Upper lobe of left lung (tissue), 4 donors: Measurements from ENCODE around the gene GMDS.

Experiments
- EP300 ChIP-seq, 4 donors: sonication (generic); formaldehyde crosslinking; IDR thresholded peaks; one replicate each; pipeline ENCODE4 v1.5.1; 2017; ENCODE audit warnings: antibody characterized with exemption in 4 of 4, control low read depth in 2 of 4
- POLR2A ChIP-seq, 4 donors: fragments of 450-650 bp; IDR thresholded peaks; one replicate each; pipeline ENCODE4 v1.5.1; 2016 to 2017; ENCODE audit warnings: antibody characterized with exemption in 4 of 4, mild to moderate bottlenecking in 2 of 4
- POLR2AphosphoS5 ChIP-seq, 2 donors: sonication (generic); formaldehyde crosslinking; IDR thresholded peaks; one replicate each; pipeline ENCODE4 v1.5.1; 2017; ENCODE audit warnings: antibody characterized with exemption in 2 of 2
- TF ChIP-seq, protein P1 (sequence below), 6 experiments: fragments of 450-650 bp in 4 of 6; fragments of 200-600 bp in 2 of 6; sonication (generic) in 2 of 6; IDR thresholded peaks; one replicate each; pipeline ENCODE4 v1.5.1; 2016 to 2019; ENCODE audit warnings: antibody characterized with exemption in 6 of 6

- TF ChIP-seq POLR2A (IDR thresholded peaks at IDR 0.05) = no peak
- TF ChIP-seq, protein P1, sequence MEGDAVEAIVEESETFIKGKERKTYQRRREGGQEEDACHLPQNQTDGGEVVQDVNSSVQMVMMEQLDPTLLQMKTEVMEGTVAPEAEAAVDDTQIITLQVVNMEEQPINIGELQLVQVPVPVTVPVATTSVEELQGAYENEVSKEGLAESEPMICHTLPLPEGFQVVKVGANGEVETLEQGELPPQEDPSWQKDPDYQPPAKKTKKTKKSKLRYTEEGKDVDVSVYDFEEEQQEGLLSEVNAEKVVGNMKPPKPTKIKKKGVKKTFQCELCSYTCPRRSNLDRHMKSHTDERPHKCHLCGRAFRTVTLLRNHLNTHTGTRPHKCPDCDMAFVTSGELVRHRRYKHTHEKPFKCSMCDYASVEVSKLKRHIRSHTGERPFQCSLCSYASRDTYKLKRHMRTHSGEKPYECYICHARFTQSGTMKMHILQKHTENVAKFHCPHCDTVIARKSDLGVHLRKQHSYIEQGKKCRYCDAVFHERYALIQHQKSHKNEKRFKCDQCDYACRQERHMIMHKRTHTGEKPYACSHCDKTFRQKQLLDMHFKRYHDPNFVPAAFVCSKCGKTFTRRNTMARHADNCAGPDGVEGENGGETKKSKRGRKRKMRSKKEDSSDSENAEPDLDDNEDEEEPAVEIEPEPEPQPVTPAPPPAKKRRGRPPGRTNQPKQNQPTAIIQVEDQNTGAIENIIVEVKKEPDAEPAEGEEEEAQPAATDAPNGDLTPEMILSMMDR (IDR thresholded peaks at IDR 0.05) = no peak
- TF ChIP-seq POLR2AphosphoS5 (IDR thresholded peaks at IDR 0.05) = no peak
- TF ChIP-seq EP300 (IDR thresholded peaks at IDR 0.05) = no peak
Measured at GRCh38 chr6:1579096-1579495, 666.3 kb downstream of the GMDS start.
